Esophagus squamous epithelium (tissue), 4 donors: ENCODE measurements around the gene NEB.

ENCODE experiments used
- POLR2A ChIP-seq, 4 donors: fragments of 450-650 bp; IDR thresholded peaks; one replicate each; pipeline ENCODE4 v1.6.1; 2017; ENCODE audit warnings: antibody characterized with exemption in 4 of 4, mild to moderate bottlenecking in 4 of 4, moderate library complexity in 3 of 4
- TF ChIP-seq, protein P1 (sequence below), 6 experiments: fragments of 450-650 bp in 4 of 6; fragments of 200-600 bp in 2 of 6; sonication (generic) in 2 of 6; IDR thresholded peaks; one replicate each; pipeline ENCODE4 v1.5.1; 2016 to 2019; ENCODE audit warnings: antibody characterized with exemption in 6 of 6, mild to moderate bottlenecking in 4 of 6, moderate library complexity in 4 of 6

DNA sequence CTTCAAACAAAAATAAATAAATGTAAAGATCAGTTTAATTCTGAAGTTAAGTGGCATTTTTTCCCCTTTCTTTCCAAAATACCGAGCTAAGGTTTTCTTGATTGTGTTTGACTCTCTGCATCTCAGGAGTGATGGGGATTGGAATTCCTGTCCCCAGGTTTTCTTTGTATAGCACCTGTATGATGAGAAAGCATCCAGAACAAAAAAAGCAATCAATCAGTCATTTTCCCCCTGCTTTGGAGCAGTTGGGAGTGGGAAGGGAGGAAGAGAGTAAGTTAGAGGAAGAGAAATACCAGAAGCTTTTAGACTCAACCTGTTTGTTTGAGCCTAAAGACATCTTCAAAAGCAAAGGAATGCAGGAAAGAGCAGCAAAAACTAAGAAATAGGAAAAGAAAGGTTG lies 236.1 kb downstream of the NEB start:
- TF ChIP-seq, protein P1, sequence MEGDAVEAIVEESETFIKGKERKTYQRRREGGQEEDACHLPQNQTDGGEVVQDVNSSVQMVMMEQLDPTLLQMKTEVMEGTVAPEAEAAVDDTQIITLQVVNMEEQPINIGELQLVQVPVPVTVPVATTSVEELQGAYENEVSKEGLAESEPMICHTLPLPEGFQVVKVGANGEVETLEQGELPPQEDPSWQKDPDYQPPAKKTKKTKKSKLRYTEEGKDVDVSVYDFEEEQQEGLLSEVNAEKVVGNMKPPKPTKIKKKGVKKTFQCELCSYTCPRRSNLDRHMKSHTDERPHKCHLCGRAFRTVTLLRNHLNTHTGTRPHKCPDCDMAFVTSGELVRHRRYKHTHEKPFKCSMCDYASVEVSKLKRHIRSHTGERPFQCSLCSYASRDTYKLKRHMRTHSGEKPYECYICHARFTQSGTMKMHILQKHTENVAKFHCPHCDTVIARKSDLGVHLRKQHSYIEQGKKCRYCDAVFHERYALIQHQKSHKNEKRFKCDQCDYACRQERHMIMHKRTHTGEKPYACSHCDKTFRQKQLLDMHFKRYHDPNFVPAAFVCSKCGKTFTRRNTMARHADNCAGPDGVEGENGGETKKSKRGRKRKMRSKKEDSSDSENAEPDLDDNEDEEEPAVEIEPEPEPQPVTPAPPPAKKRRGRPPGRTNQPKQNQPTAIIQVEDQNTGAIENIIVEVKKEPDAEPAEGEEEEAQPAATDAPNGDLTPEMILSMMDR (IDR thresholded peaks at IDR 0.05), result no peak
- TF ChIP-seq POLR2A (IDR thresholded peaks at IDR 0.05), result no peak
